NCI-H226 (cell line): ENCODE data around the gene MARCHF11.

Source experiments
- DNase-seq: peaks from one replicate; pipeline ENCODE4 v3.0.0-alpha.2; 2015

Gene MARCHF11

DNA sequence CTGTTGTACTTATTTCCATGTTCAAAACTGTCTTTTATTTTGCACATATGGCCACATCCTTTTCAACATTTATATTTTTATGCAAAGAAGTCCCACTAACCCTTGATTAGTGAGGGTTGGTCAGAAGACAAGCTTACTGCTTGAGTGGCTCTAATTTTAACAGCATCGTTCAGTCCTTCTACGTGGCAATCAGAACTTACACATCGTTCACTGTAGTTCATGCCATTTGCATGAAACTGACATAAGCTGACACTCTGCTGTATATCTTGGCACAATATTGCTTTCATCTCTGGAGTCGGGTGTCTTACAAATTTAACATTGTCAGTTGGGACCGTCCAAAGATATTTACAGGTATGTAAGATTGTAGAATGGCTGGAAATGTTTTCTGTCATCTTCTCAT is 50.6 kb downstream of the MARCHF11 start:
- DNase-seq: no peak

DNA sequence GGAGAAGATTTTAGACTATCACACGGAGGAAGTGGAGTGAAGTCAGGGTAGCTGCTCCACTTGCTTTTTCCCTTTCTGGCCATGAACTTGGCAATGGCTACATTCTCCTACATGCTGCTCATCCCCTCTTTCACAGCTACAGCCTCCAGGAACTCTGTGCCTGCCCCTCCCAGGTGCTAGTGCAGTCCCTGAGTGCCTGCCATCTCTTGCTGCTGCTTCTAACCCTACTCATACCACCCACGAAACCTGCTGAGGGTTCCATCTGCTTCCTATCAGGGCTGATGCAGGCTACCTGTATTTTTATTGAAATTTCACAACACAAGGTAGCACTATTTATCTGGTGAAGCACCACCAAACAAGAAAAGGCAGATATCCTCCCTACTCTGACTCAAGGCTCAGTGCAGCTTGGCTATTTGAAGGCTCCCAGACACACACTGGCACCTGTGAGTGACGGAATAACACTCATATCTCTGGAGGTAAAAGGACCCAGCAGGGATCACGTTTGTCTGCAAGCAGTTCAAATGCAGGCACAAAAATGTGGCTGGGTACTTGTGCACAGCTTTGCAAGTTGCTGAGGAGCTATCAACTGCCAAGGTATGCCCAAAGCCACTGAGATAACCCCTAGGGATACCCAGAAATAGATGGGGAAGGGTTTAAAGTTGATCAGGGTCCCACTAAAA is 51.6 kb downstream of the MARCHF11 start:
- no peak for DNase-seq

DNA sequence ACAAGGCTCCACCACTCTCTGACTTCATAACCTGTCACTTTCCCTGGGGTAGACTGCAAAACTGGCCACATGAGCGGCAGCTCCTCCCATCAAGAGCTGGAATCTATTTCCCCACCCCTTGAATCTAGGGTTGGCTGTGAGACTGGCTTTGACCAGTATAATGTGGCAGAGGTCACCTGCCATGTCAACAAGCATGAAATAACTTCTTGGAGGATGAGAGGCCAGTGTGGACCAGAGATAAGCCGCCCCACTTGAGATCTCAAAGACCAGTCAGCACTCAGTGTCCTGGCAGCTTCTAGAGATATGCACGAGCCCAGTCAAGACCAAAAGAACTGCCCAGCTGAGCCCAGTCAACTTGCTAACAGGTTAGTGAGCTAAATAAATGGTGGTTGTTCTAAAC is 59.0 kb downstream of the MARCHF11 start:
- no peak for DNase-seq

DNA sequence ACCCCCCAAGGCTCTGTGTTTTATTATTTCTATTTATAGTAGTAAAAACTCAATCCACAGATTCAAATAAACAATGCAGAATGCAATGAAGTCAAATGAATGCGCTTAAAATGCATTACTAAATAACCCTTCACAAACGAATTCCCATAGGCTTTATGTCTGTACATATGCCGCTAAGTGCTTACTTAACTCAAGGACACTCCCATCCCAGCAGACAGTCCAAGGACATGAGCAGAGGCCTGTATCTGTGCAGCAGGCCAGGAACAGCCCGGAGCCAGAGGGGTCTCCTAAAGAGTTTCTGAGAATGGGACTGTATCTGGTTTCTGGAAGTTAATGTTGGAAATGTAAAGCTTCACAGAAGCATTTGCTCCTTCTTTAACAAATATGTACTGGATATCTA is 59.8 kb downstream of the MARCHF11 start:
- DNase-seq: no peak

DNA sequence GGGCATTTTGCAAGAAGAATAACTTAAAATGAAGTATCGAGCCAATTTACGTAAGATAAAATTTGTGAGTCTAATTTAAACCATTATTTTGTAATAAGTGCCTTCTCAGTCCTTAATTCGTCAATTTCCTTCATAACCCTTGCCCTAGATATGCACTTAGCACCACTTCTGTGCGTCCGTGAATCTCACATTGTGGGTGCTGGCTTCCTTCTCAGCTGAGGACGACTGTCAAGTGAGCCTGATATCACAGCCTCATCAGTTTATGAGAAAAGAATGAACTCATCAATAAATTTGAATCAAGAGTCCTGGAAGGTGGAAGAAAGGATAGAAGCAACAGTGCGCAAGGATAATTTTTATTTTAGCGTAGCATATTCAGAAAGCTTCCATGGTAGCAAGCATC is 64.5 kb downstream of the MARCHF11 start:
- no peak for DNase-seq

DNA sequence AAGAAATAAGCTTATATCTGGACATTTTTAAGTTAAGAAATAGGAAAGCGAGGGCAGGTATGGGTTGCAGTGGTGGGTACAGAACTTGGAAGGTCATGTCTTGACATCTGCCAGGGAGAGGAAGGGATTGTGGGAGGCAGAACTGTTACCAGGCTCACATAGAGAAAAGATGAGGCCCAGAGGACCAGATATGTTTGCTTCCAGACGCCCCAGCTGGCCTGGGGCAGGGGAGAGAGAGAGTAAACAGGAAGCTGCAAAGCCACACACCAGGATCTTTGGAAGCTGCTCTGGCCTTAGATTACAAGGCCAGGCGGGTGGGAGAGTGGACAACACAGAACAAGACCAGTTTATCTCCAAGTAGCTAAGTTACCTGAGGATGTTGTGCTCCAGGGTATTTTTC is 71.2 kb downstream of the MARCHF11 start:
- no peak for DNase-seq

DNA sequence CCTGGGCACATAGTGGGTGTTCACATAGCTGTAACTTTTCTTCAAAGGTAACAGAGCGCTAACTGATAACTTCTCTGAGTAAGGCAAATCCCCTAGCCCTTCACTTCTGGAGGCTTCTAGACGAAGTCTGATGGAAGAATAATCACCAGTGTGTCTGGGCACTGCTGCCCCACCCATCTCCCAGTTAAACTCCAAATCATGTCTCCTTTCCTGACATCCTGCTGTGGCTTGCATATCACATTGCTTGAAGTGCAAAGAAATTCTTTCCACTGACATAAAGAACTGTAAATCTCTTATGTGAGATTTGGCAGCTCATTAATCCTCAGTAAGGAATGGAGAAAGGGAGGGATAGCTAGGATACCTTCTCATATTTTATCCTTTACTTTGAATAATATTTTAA is 74.6 kb downstream of the MARCHF11 start:
- no peak for DNase-seq

DNA sequence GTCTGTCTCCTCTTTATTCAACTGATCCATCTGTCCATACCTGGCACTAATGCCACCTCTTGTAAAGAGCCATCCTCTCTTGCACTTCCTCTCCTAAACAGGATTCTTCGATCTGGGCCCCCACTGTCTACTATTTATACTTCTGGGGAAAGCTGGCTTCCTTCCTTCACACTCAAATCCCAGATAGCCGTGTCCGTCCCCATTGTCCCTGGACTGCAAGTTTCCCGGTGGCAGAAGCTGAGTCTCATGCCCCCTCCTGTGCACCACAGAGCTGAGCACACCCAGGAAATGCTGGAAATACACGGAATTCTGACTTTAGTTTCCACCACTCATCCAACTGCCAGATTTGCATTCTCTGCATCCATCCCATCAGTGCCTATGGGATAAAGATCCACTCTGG is 84.0 kb downstream of the MARCHF11 start:
- DNase-seq: no peak

DNA sequence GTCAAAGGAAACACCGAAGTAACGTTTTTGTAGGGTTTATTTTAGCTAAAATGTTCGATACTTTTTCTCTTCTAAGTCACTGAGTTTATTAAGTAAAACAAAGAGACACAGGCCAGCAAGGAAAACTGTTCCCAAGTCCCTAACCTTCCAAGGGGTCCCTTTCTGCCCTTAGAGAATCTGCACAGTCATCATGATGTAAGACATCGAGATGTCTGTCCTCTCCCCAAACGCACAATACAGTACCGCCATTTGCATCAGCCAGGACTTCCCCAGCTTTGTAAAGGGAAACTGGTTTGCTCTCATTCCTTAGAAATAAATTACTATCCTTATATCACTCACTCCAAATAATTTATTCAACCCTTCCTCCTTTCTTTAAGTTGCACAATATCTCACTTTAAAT is 89.3 kb downstream of the MARCHF11 start:
- DNase-seq: no peak

DNA sequence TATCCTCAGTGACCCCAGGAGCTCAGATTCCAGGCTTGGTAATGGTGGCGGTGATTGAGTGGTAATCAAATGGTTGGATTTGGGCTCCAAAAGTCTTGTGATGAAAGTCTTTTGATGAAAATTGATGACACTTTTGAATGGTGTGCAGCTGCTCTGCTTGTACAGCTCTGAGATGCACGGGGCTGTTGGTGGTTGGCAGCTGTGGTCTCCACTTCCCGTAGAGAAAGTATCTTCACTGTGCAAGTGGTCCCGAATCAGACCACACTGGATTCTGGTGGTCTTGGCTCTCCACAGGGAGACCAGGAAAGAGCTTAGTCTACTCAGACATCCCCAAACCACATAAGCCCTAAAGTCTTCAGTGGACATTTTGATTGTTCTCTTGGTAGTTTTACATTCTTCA is 96.6 kb downstream of the MARCHF11 start:
- no peak for DNase-seq

DNA sequence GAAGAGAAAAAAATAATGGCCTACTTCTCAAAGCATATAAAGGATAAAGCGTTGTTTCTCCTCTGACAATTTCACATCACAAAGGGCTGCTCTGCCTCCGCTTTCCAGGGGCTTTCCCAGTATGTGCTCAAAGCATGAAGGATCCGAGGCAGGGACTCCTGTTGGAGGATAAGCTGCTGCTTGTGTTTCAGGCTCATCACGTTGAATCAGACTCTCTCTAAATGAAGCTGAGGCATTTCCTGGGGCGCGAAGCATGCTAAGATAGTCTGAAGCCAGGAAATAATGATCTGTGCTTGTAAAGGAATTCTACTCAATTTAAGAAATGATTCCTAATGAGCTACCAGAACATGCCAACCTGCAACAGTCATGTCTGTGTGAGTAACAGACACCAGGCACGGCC is 97.5 kb downstream of the MARCHF11 start:
- DNase-seq: peak; percentile 2

DNA sequence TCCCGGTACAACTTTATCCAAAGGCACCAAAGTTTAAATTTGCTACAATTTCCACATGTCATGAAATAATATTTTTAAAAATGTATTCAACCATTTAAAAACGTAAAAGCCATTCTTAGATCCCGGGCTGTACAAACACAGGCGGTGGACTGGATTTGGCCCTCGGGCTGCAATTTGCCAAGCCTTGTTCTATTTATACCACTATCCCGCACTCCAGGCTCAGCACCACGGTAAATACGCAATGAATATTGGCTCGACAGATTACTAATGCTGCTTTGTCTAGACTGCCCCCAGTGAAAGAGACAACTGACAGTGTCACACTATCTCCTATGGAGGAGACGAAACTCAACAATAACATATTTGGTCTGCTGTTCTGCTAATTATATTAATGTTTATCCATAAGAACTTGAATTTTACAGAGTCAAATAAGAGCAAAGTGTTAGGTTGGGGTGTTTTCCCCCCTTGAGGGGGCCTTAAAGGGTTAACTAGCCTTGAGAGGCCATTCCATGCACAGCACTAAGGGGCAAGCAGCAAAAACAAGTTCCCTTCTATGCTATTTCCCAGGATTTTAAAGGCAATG is 98.1 kb downstream of the MARCHF11 start:
- DNase-seq: no peak

DNA sequence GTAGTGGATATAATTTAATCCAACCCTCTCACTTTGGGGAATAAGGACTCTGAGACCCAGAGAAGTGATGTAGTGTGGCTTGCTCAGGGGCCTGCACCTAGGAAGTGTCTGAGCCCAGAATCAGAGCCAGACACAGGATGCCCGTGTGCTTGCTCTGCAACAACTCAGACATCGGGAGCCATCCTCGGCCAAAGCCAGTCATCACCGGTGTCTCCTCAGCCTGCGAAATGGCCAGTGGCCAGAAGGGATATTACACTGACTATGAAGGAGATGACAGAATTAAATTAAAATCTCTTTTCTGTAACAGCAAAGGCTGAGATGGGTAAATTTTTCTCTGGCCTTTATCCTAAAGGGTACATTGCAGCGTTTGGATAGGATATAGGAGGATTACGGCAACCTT is 102.9 kb downstream of the MARCHF11 start:
- no peak for DNase-seq

DNA sequence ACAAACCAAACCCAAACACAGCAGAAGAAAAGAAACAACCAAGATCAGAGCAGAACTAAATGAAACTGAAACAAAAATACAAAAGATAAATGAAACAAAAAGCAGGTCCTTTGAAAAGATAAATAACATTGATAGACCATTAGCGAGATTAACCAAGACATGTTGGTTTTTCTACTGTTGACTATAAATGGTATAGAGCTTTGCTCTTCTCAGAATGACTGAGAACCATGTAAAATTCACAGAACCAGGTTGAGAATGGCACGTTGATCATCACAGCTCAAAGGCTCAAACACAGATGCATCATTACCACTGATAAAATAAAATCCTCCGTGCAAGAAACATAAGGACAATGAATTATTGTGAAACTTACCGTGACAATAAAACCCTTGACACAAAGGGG is 105.2 kb downstream of the MARCHF11 start:
- no peak for DNase-seq

DNA sequence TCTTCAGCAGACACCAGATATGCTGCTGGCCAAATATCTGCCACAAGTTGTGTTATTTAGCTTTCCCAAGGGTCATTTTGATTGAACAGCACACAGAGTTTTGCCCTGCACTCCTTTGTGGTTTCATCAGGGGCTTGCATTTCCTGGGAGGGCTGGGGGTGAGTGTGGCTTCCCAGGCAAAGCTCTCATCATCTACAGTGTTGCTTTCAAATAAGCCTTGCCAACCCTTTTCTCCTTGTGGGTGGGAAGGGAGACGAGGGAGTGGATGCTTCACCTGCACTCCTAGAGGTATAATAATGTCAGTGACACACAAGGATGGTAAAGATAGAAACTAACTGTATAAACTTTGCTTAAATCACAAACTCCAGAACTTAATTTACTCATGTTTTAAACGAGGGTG is 107.0 kb downstream of the MARCHF11 start:
- DNase-seq: no peak

DNA sequence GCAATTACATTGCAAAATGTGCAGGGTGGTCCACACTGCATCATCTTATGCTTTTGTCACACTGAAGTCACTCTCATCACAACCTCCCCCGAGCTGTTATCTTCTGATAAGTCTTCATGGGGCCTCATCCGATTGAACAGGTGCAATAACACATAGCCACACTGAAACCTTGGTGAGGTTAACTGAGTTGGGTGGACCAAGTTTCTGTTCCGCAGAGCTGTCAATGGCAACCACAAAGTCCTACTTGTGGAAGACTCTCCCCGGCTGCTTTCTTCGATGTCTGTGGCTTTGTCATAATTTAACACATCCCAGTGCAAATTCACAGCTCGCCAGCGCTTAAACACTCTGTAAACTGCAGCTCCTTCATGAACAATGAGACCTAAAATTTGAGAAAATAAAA is 112.2 kb downstream of the MARCHF11 start:
- DNase-seq: no peak

DNA sequence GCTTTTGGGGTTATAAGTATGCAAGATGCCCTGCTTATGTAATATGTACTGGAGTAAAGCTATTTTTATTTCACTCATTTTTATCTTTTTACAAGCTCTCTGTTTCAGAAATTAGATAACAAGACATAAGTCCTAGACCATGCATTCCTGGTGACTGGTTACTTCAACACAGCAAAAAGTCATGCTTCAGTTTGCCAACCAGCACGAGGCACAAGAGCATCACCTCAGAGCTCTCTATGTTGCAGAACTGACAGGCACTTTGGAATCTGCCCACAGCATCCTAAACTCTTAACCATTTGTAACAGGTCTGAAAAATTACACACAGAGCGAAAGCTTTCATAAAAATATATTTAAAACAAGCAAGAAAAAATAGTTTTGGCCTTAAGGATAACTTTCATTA is 112.8 kb downstream of the MARCHF11 start:
- no peak for DNase-seq

DNA sequence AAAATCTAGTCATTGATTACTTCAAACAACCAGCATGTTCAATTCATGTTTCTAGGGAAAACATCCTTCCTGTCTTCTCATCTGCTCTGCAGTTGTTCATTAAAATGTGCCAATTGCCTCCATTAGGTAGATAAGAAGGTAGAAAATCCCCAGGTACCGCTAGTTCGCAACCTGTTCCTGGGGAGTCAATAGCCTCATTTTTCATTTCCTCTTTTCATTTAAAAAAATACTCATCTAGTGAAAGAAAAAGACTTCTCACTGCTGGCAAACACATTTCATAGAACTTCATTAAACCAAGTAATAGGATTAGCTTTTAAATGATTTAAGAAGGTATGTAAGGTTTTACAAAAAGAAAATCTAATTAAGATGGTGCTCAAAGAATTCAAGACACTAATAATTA is 113.3 kb downstream of the MARCHF11 start:
- DNase-seq: no peak

DNA sequence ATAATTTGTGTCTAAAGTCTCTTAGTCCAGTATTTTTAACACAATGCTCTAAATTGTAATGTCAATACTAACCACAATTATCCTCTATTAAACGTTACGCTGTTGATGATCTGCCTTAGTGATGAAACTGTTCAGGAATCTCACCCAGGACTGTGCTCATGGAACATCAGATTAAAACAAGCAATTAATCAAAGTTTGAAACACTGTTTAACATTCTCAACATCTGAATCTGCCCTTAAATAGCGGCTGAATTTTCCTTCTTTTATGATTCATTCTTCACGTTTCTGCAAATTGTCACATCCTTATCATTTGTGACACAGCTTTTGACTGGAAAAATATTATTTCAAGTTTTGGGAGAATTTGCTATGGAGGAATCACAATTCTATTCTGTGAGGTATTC is 113.8 kb downstream of the MARCHF11 start:
- no peak for DNase-seq

DNA sequence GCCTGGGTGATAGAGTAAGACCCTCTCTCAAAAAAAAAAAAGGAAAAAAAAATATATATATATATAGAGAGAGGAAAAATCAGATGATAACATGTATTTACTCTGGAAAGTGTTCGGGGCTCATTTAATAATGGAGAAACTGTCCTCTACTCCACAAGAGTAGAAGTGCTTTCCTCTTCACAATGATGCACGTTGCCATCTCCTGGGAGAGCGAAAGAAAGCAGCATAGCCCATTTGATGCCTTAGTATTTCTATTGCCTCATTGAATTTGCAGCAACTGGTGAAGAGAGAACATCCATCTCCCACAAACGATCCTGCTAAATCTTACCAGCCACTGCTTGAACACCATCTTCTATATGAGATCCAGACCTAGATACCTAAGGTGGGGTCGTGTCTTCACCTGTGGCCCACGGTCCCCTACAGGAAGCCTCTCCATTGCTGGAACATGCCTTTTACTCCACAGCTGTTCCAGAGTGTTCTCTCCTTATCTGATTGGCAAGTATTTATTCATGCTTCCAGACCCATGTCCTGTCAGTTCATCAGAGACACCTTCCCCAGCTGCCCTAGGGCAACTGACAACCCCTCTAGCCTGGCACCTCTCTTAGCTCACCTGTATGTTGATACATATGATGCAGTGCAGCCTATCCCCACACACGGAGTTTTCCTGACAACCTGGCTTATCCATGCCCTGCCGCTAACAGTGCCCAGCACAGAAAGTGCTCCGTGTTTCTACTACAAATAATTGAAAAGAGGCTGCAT is 115.3 kb downstream of the MARCHF11 start:
- DNase-seq: no peak

DNA sequence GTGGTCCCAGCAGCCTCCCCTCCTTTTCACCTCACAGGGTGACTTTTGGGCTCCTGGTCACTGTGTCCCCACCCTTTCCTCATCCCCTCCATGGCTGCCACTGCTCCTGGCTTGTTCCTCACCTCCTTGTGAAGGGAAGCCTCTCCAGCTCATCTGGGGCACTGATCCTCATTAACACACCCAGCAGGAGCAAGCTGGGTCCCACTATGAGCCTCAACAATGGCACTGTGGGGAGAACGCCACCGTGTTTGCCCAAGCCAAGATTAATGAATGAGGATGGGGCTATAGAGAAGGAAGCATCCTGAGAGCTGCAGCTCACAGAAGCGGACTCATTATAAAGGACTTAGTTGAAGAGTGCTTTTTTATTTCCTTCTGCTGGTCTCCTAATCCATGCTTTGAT is 118.4 kb downstream of the MARCHF11 start:
- DNase-seq: no peak

DNA sequence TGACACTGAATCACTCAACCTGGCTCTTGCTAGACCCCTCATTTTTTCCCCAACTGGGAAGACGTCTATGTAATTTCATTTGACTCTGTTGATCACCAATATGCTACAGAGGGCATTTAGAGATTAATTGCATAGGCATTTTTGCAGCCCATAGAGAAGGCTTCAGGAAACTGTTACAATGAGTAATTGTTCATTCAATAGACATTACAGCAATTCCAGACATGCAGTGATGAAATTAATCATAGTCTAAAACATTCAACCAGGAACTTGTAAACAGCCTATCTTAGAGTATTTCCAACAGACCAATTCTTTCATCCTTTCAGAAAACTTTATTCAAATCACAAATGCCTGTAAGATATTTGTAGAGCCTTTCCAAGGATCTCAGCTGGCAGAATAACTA is 122.3 kb downstream of the MARCHF11 start:
- peak; percentile 2 for DNase-seq

DNA sequence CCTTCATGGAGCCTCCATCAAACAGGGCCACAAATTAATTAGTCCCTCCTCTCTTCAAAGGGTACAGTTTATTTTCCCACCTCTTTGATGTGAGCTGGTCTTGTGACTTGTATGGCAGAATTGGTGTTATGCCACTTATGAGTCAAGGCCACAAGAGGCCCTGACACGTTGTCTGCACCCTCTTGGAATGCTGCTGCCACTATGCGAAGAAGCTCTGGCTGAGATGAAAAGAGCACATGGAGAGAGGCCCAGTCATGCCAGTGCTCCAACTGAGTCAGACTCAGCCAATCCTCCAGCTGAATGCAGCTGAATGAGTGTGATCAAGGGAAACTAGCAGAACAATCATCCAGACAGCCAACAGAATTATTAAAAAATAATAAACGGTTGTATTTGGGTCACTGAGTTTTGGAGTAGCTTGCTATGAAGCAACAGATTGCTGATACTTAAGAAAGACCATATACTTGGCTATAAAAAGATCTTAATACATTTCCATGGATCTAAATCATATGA is 128.3 kb downstream of the MARCHF11 start:
- no peak for DNase-seq

DNA sequence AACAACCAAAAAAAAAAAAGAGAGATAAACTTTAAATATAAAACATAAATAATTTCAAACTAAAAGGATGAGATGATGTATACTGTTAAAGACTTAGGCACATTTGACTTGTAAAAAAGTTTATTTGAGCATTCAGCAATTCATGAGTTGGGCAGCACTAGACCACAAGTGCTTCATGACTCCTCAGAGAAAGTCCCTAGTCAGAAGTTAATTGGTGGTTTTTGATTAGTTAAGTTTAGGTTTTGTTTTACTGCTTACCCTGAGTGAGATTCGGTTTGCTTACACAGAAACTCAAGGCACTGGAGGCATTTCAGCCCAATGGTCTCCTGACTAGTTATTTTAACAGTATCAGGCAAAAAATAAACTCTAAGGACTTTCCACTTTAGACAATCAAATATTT is 129.2 kb downstream of the MARCHF11 start:
- DNase-seq: no peak
